Gastrocnemius medialis (tissue), 4 donors: ENCODE results near the gene PROSER3. TPM values are rescaled to one million over a fixed set of nuclear protein-coding genes. Genes with fewer than 3 reads are reported as not detected.

Experiments used
- ATAC-seq, 2 donors: fragments of 150-250 bp; one replicate each; pipeline ENCODE4 v1.9.1; 2016
- DNase-seq, 2 donors: peaks; one replicate each; pipeline ENCODE4 v3.0.0-alpha.2; 2019
- H3K27ac ChIP-seq, 4 donors: fragments of 200-600 bp; sonication (generic); 1 replicate in 1 of 4; 2 replicates in 3 of 4; pipeline ENCODE4 v1.5.1; 2016 to 2018; ENCODE audit warnings: mild to moderate bottlenecking in 2 of 4, moderate library complexity in 1 of 4
- H3K27me3 ChIP-seq, 3 donors: fragments of 200-600 bp; sonication (generic) in 2 of 3; 1 replicate in 1 of 3; 2 replicates in 2 of 3; pipeline versions ENCODE4 v1.5.1 to v1.6.0; 2016 to 2019; ENCODE audit warnings: mild to moderate bottlenecking in 1 of 3, moderate library complexity in 1 of 3
- H3K36me3 ChIP-seq, 2 donors: fragments of 200-600 bp; sonication (generic) in 1 of 2; one replicate each; pipeline ENCODE4 v1.5.1; 2017 to 2018
- H3K4me1 ChIP-seq, 2 donors: fragments of 200-600 bp; sonication (generic) in 1 of 2; one replicate each; pipeline ENCODE4 v1.5.1; 2016 to 2017; ENCODE audit warnings: mild to moderate bottlenecking in 2 of 2
- H3K4me3 ChIP-seq, 4 donors: fragments of 200-600 bp; sonication (generic) in 3 of 4; 1 replicate in 1 of 4; 2 replicates in 3 of 4; pipeline ENCODE4 v1.5.1; 2016 to 2019; ENCODE audit warnings: mild to moderate bottlenecking in 2 of 4
- H3K9me3 ChIP-seq, 3 donors: fragments of 200-600 bp; sonication (generic) in 2 of 3; 1 replicate in 1 of 3; 2 replicates in 2 of 3; pipeline ENCODE4 v1.5.1; 2016 to 2019
- CTCF ChIP-seq, 5 experiments: fragments of 450-650 bp in 3 of 5; fragments of 200-600 bp in 2 of 5; sonication (generic) in 2 of 5; IDR thresholded peaks in 4 of 5; conservative IDR thresholded peaks in 1 of 5; 1 replicate in 4 of 5; 2 replicates in 1 of 5; pipeline ENCODE4 v1.5.1; 2016 to 2019; ENCODE audit warnings: antibody characterized with exemption in 5 of 5, mild to moderate bottlenecking in 3 of 5, moderate library complexity in 3 of 5
- POLR2A ChIP-seq, 2 donors: fragments of 450-650 bp; IDR thresholded peaks; one replicate each; pipeline ENCODE4 v1.6.1; 2017; ENCODE audit warnings: antibody characterized with exemption in 2 of 2, mild to moderate bottlenecking in 2 of 2, moderate library complexity in 2 of 2
- in situ Hi-C, 4 donors: fragments of 200-750 bp; cut with MboI; loops; one replicate each; pipeline versions ENCODE4 v1.15.0 to v1.8.0; 2017; ENCODE audit warnings: low sequenced_read_pairs in 4 of 4
- intact Hi-C: fragments of 100-400 bp; cut with DNase I; formaldehyde crosslinking; loops from one replicate; pipeline ENCODE4 v1.15.1; 2023; ENCODE audit warnings: low total_unique reads
- total RNA-seq, 4 donors: library from RNA; depleted of rRNA; stranded (reverse); fragments of >200 nt; gene quantifications; one replicate each; pipeline versions ENCODE4 v1.1.0 to v1.2.3, GENCODE V29; 2016

The PROSER3 gene
- total RNA-seq, 4 donors from 2014 or later = 0.63 to 4.3 (median 3.0) TPM

- Histone ChIP-seq H3K9me3 (no peaks in the 10 kb centered on the region), H3K27me3 (no peaks in the 10 kb centered on the region), H3K4me3 (peak within 1 kb of the TSS; percentile 60 to 81 (median 73)), H3K36me3 (peaks cover 0 to 8% of the 10 kb centered on the region in 2 donors), H3K27ac (peak within 1 kb of the TSS; percentile 35 to 69 (median 45)), H3K4me1 (peaks cover 4 to 5% of the 10 kb centered on the region in 2 donors)
- ATAC-seq (peak; percentile 98), DNase-seq (peak; percentile 95 to 98)
- intact Hi-C loops = loop anchor here (1.0 to 10.0 kb wide), 4 partner anchors 17 to 219 kb away; partner anchors contain the start of genes PROSER3 and SDHAF1
- TF ChIP-seq CTCF (IDR thresholded peaks at IDR 0.05 in 4 of 5, conservative IDR thresholded peaks at IDR 0.05 in 1 of 5) (no peak), POLR2A (IDR thresholded peaks at IDR 0.05) (no peak)
- in situ Hi-C loops = no loop called here
Measured at GRCh38 chr19:35775298-35776101, 17.5 kb downstream of the PROSER3 start, which contains the start of gene ARHGAP33. Gene ARHGAP33 (plus strand): TSS chr19:35775564. CDS start chr19:35775659, 95 bp downstream.

- no peaks in the 10 kb centered on the region for H3K9me3 ChIP-seq
- in situ Hi-C loops = no loop called here
- peaks cover 0 to 15% of the 10 kb centered on the region in 2 donors for H3K36me3 ChIP-seq
- TF ChIP-seq POLR2A (IDR thresholded peaks at IDR 0.05) = no peak
- no peak for TF ChIP-seq CTCF (IDR thresholded peaks at IDR 0.05 in 4 of 5, conservative IDR thresholded peaks at IDR 0.05 in 1 of 5)
- ATAC-seq = no peak
- intact Hi-C loops = loop anchor here (5.0 to 10.0 kb wide), 2 partner anchors 64 to 219 kb away; partner anchors contain the start of gene SDHAF1
- H3K27me3 ChIP-seq = no peaks in the 10 kb centered on the region
- DNase-seq = no peak
- H3K27ac ChIP-seq = peak overlapping the region in 1 of 4 donors; percentile 37
- peak overlapping the region; percentile 60 to 81 (median 73) for H3K4me3 ChIP-seq
- peaks cover 4 to 5% of the 10 kb centered on the region in 2 donors for H3K4me1 ChIP-seq
Measured at GRCh38 chr19:35776102-35776788, 18.3 kb downstream of the PROSER3 start.

- Histone ChIP-seq H3K9me3 (no peaks in the 10 kb centered on the region), H3K36me3 (peaks cover 0 to 17% of the 10 kb centered on the region in 2 donors), H3K27ac (no peak overlapping the region), H3K27me3 (no peaks in the 10 kb centered on the region), H3K4me1 (peaks cover 4 to 5% of the 10 kb centered on the region in 2 donors), H3K4me3 (no peak overlapping the region)
- DNase-seq (no peak), ATAC-seq (no peak)
- in situ Hi-C loops (no loop called here), intact Hi-C loops (loop anchor here (5.0 to 10.0 kb wide), 2 partner anchors 65 to 218 kb away; partner anchors contain the start of gene SDHAF1)
- TF ChIP-seq CTCF (IDR thresholded peaks at IDR 0.05 in 4 of 5, conservative IDR thresholded peaks at IDR 0.05 in 1 of 5) (no peak), POLR2A (IDR thresholded peaks at IDR 0.05) (no peak)
Measured at GRCh38 chr19:35777086-35777841, 19.3 kb downstream of the PROSER3 start.

- ATAC-seq (no peak), DNase-seq (no peak)
- intact Hi-C loops (loop anchor here (5.0 to 10.0 kb wide), 2 partner anchors 66 to 217 kb away; partner anchors contain the start of gene SDHAF1), in situ Hi-C loops (no loop called here)
- Histone ChIP-seq H3K4me1 (peaks cover 4 to 5% of the 10 kb centered on the region in 2 donors), H3K27ac (no peak overlapping the region), H3K4me3 (no peak overlapping the region), H3K36me3 (peaks cover 0 to 17% of the 10 kb centered on the region in 2 donors), H3K9me3 (no peaks in the 10 kb centered on the region), H3K27me3 (no peaks in the 10 kb centered on the region)
- no peak for TF ChIP-seq POLR2A (IDR thresholded peaks at IDR 0.05)
- no peak for TF ChIP-seq CTCF (IDR thresholded peaks at IDR 0.05 in 4 of 5, conservative IDR thresholded peaks at IDR 0.05 in 1 of 5)
Measured at GRCh38 chr19:35777961-35778360, 20.0 kb downstream of the PROSER3 start.
